ENCODE data around the gene BRIP1. TPM values are rescaled to one million over a fixed set of nuclear protein-coding genes. Genes with fewer than 3 reads are reported as not detected.

The BRIP1 gene
- total and polyA plus RNA-seq, 2 donors (not counting 3 experiments of a cell fraction or from before 2014, with no cell fraction given) = 1.8 to 12.1 TPM

DNA sequence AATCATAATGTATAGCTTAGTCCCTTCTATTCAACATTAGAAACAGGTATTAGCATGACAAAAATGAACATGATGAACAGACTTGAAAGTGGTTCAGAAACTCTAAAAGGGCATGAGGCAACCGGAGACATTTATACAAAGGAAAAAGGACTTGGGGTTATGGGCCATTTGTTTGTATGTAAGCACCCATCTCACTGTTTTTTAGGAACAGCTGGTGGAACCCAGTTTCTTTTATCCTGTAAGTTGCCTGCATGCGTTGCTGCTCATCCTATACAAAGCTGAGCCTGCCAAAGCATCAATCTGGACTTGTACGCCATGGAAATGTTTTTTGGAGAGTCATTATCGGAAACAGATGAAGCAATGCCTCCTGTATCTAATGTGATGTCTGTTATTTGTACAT lies 200.0 kb downstream of the BRIP1 start:
- BruUV-seq (replicated peaks) = no TSS peak
- no peak overlapping the region for H2AFZ ChIP-seq (ENCODE audit: low read depth, low read length)
- H3K27me3 ChIP-seq (ENCODE audit: control insufficient read depth in 2 of 2, insufficient read depth in 2 of 2, low read length in 2 of 2) = no peaks in the 10 kb centered on the region
- no peaks in the 10 kb centered on the region for H4K20me1 ChIP-seq (replicated peaks; ENCODE audit: control insufficient read depth, extremely low read depth, insufficient read depth, low read length)
- H3K4me2 ChIP-seq (ENCODE audit: insufficient read depth, low read length) = no peak overlapping the region
- TF ChIP-seq MAX (IDR thresholded peaks at IDR 0.05; ENCODE audit: insufficient read depth, insufficient read length) (no peak), POLR2AphosphoS5 (IDR thresholded peaks at IDR 0.05; ENCODE audit: insufficient read depth, low read depth, low read length) (no peak), CTCF (IDR thresholded peaks at IDR 0.05; ENCODE audit: extremely low read depth in 1 of 2, insufficient read depth in 1 of 2, low read depth in 1 of 2, low read length in 2 of 2) (no peak), JUN (IDR thresholded peaks at IDR 0.05; ENCODE audit: borderline replicate concordance, insufficient read depth, insufficient read length, low read depth) (no peak), GATA2 (IDR thresholded peaks at IDR 0.05; ENCODE audit: insufficient read depth, insufficient read length, low read depth, low read length) (no peak)
- POLR2A ChIA-PET = no interaction called here
- dilution Hi-C loops (cut with MboI; ENCODE audit: extremely low pct_ligation_motif_present, low sequenced_read_pairs) = no loop called here
- no peaks in the 10 kb centered on the region for H3K9me3 ChIP-seq (replicated peaks; ENCODE audit: control insufficient read depth, insufficient read depth, low read length)
- no peak overlapping the region for H3K27ac ChIP-seq (ENCODE audit: insufficient read depth, low read depth, low read length)
- H3K9me1 ChIP-seq (replicated peaks; ENCODE audit: control insufficient read depth, extremely low read depth, insufficient read depth, low read length) = no peaks in the 10 kb centered on the region
- H3K36me3 ChIP-seq (ENCODE audit: control insufficient read depth in 2 of 2, extremely low read depth in 1 of 2, insufficient read depth in 2 of 2, low read length in 2 of 2) = no peaks in the 10 kb centered on the region
- no peak overlapping the region for H3K4me3 ChIP-seq (replicated peaks in 1 of 3; ENCODE audit: insufficient read depth in 1 of 3, low read depth in 1 of 3, low read length in 3 of 3)
- CTCF ChIA-PET = no interaction called here
- intact Hi-C loops (cut with micrococcal nuclease) = no loop called here
- no peaks in the 10 kb centered on the region for H3K79me2 ChIP-seq (ENCODE audit: control insufficient read depth, insufficient read depth, low read length)
- no peak overlapping the region for H3K9ac ChIP-seq (replicated peaks; ENCODE audit: extremely low read depth, insufficient read depth, low read length)
- DNase-seq (ENCODE audit: low read depth, low spot score) (no peak), FAIRE-seq (no peak)
- H3K4me1 ChIP-seq (ENCODE audit: control insufficient read depth, extremely low read depth, insufficient read depth, low read length) = peaks cover 19% of the 10 kb centered on the region

DNA sequence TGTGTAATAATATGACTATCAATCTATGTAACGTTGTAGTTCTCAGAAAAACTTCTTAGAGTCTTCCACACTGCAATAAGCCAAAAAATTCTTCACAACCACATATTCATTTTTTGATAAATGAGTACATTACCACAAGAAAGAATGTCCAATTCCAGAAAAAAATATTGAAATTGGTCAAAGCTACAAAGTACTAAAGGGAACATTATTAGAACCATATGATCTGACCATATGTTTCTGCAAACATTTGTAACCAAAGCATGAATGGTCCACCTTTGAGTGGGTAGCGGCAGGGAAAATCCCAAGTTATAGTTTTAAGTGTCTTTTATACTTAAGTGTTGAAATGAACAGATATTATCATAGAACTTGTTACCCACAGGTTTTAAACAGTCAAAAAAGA lies 200.6 kb downstream of the BRIP1 start:
- no peak for FAIRE-seq
- Histone ChIP-seq H3K79me2 (ENCODE audit: control insufficient read depth, insufficient read depth, low read length) (no peaks in the 10 kb centered on the region), H3K4me2 (ENCODE audit: insufficient read depth, low read length) (no peak overlapping the region), H3K9me3 (replicated peaks; ENCODE audit: control insufficient read depth, insufficient read depth, low read length) (no peaks in the 10 kb centered on the region), H3K27me3 (ENCODE audit: control insufficient read depth in 2 of 2, insufficient read depth in 2 of 2, low read length in 2 of 2) (no peaks in the 10 kb centered on the region), H3K4me3 (replicated peaks in 1 of 3; ENCODE audit: insufficient read depth in 1 of 3, low read depth in 1 of 3, low read length in 3 of 3) (no peak overlapping the region), H3K27ac (ENCODE audit: insufficient read depth, low read depth, low read length) (no peak overlapping the region), H3K4me1 (ENCODE audit: control insufficient read depth, extremely low read depth, insufficient read depth, low read length) (peaks cover 23% of the 10 kb centered on the region), H4K20me1 (replicated peaks; ENCODE audit: control insufficient read depth, extremely low read depth, insufficient read depth, low read length) (no peaks in the 10 kb centered on the region), H3K9me1 (replicated peaks; ENCODE audit: control insufficient read depth, extremely low read depth, insufficient read depth, low read length) (no peaks in the 10 kb centered on the region), H3K36me3 (ENCODE audit: control insufficient read depth in 2 of 2, extremely low read depth in 1 of 2, insufficient read depth in 2 of 2, low read length in 2 of 2) (no peaks in the 10 kb centered on the region), H3K9ac (replicated peaks; ENCODE audit: extremely low read depth, insufficient read depth, low read length) (no peak overlapping the region), H2AFZ (ENCODE audit: low read depth, low read length) (no peak overlapping the region)
- ChIA-PET POLR2A (no interaction called here), CTCF (interaction anchor here (0.6 kb wide), 1 partner anchor 16 kb away, joined by 3 read pairs; no protein-coding TSS in a partner anchor)
- dilution Hi-C loops (cut with MboI; ENCODE audit: extremely low pct_ligation_motif_present, low sequenced_read_pairs) (no loop called here), intact Hi-C loops (cut with micrococcal nuclease) (no loop called here)
- no peak for DNase-seq (ENCODE audit: low read depth, low spot score)
- TF ChIP-seq FOS (IDR thresholded peaks at IDR 0.05; ENCODE audit: borderline replicate concordance, insufficient read depth, low read length) (no peak), MYC (IDR thresholded peaks at IDR 0.05; ENCODE audit: low read depth, low read length) (no peak), CTCF (IDR thresholded peaks at IDR 0.05; ENCODE audit: extremely low read depth in 1 of 2, insufficient read depth in 1 of 2, low read depth in 1 of 2, low read length in 2 of 2) (no peak), MAX (IDR thresholded peaks at IDR 0.05; ENCODE audit: insufficient read depth, insufficient read length) (no peak), GATA2 (IDR thresholded peaks at IDR 0.05; ENCODE audit: insufficient read depth, insufficient read length, low read depth, low read length) (no peak), POLR2AphosphoS5 (IDR thresholded peaks at IDR 0.05; ENCODE audit: insufficient read depth, low read depth, low read length) (no peak), JUN (IDR thresholded peaks at IDR 0.05; ENCODE audit: borderline replicate concordance, insufficient read depth, insufficient read length, low read depth) (no peak), POLR2A (IDR thresholded peaks at IDR 0.05; ENCODE audit: low read depth, low read length) (no peak), EZH2 (IDR thresholded peaks at IDR 0.05; ENCODE audit: borderline replicate concordance, low read depth, low read length, severe bottlenecking) (no peak)
- no TSS peak for BruUV-seq (replicated peaks)
